Measurements from ENCODE around the gene RWDD4.

DNA sequence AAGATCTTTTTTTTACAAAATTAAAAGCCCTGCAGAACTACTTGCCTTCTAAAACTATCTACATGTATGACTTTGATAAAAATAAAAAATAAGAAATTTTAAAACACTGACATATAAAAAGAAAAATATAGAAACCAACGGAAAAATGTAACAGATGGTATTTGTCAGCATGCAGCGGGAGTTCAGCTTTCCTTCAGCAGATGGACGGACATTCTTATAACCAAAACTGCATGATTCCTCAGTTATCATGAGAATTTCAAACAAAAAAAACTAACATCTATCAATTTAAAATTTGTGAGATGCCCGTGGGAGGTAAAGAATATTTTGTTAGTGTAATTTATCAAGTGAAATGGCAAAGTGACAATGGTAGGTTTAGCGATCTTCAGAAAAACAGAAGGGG, 23.2 kb downstream of the RWDD4 start:
- TF ChIP-seq, protein P1, sequence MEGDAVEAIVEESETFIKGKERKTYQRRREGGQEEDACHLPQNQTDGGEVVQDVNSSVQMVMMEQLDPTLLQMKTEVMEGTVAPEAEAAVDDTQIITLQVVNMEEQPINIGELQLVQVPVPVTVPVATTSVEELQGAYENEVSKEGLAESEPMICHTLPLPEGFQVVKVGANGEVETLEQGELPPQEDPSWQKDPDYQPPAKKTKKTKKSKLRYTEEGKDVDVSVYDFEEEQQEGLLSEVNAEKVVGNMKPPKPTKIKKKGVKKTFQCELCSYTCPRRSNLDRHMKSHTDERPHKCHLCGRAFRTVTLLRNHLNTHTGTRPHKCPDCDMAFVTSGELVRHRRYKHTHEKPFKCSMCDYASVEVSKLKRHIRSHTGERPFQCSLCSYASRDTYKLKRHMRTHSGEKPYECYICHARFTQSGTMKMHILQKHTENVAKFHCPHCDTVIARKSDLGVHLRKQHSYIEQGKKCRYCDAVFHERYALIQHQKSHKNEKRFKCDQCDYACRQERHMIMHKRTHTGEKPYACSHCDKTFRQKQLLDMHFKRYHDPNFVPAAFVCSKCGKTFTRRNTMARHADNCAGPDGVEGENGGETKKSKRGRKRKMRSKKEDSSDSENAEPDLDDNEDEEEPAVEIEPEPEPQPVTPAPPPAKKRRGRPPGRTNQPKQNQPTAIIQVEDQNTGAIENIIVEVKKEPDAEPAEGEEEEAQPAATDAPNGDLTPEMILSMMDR (optimal IDR thresholded peaks at IDR 0.05 in 1 of 3, IDR thresholded peaks at IDR 0.05 in 1 of 3, conservative IDR thresholded peaks at IDR 0.05 in 1 of 3; ENCODE audit: extremely low read depth in 1 of 3, insufficient read depth in 2 of 3, low read length in 3 of 3) = no peak
- no peak for TF ChIP-seq EZH2 (IDR thresholded peaks at IDR 0.05; ENCODE audit: low read length)

All from keratinocyte (primary cell).